WTC11 (cell line): Measurements from ENCODE around the gene WDR76. TPM values are rescaled to one million over a fixed set of nuclear protein-coding genes. Genes with fewer than 3 reads are reported as not detected.

ENCODE experiments used
- ATAC-seq: fragments of 200-7000 bp; cut with Tn5 transposase; 2 replicates; pipeline ENCODE4 v1.10.0; 2021; ENCODE audit warnings: mild to moderate bottlenecking, moderate library complexity
- CTCF ChIA-PET: fragments of 300-600 bp; sonication (Branson Sonifier 250); formaldehyde crosslinking; loops from one replicate; lab custom pipeline; 2021; ENCODE audit warnings: antibody characterized with exemption; lab: Charles Lee
- POLR2A ChIA-PET: fragments of 350-600 bp; sonication (Branson Sonifier 250); formaldehyde crosslinking; loops from one replicate; lab custom pipeline; 2021; ENCODE audit warnings: antibody characterized with exemption; lab: Charles Lee
- DNase-seq: peaks from one replicate; pipeline ENCODE4 v3.0.0; 2021; ENCODE audit warnings: low spot score
- H3K27ac Mint-ChIP-seq: 2 replicates; pipeline ENCODE4 v1.8.0; 2021; ENCODE audit warnings: mixed read lengths
- H3K27me3 Mint-ChIP-seq: 2 replicates; pipeline ENCODE4 v1.8.0; 2021; ENCODE audit warnings: low read depth, mild to moderate bottlenecking, moderate library complexity, mixed read lengths
- H3K36me3 Mint-ChIP-seq: 2 replicates; pipeline ENCODE4 v1.8.0; 2021; ENCODE audit warnings: mixed read lengths
- H3K4me1 Mint-ChIP-seq: 2 replicates; pipeline ENCODE4 v1.8.0; 2022; ENCODE audit warnings: mixed read lengths
- H3K4me3 Mint-ChIP-seq: 2 replicates; pipeline ENCODE4 v1.8.0; 2021; ENCODE audit warnings: mild to moderate bottlenecking, moderate library complexity, mixed read lengths
- H3K9me3 Mint-ChIP-seq: 2 replicates; pipeline ENCODE4 v1.8.0; 2021; ENCODE audit warnings: mixed read lengths
- ATF1 ChIP-seq: sonication (generic); formaldehyde crosslinking; IDR thresholded peaks from 2 replicates; pipeline ENCODE4 v1.8.1; 2023; ENCODE audit warnings: mild to moderate bottlenecking, moderate library complexity, missing genetic modification reagents
- CDX4 ChIP-seq: fragments of 250-450 bp; sonication (Bioruptor Pico); IDR thresholded peaks from 2 replicates; pipeline ENCODE4 v1.9.0; 2021; ENCODE audit warnings: moderate library complexity, mild to moderate bottlenecking, inconsistent platforms, borderline replicate concordance
- E2F4 ChIP-seq: sonication (generic); formaldehyde crosslinking; IDR thresholded peaks from 2 replicates; pipeline ENCODE4 v1.8.1; 2022; ENCODE audit warnings: low read depth, mild to moderate bottlenecking, moderate library complexity, missing genetic modification reagents, borderline replicate concordance
- FOXP4 ChIP-seq: sonication (generic); formaldehyde crosslinking; IDR thresholded peaks from 2 replicates; pipeline ENCODE4 v1.8.0; 2022; ENCODE audit warnings: mild to moderate bottlenecking, missing genetic modification reagents
- GTF2I ChIP-seq: fragments of 250-450 bp; sonication (Bioruptor Pico); conservative IDR thresholded peaks from 2 replicates; pipeline ENCODE4 v1.4.0; 2021; ENCODE audit warnings: mild to moderate bottlenecking
- JUN ChIP-seq: sonication (generic); formaldehyde crosslinking; IDR thresholded peaks from 2 replicates; pipeline ENCODE4 v1.8.0; 2023; ENCODE audit warnings: mild to moderate bottlenecking, missing genetic modification reagents
- MYBL2 ChIP-seq: sonication (generic); formaldehyde crosslinking; IDR thresholded peaks from 2 replicates; pipeline ENCODE4 v1.8.1; 2023; ENCODE audit warnings: mild to moderate bottlenecking, moderate library complexity, missing genetic modification reagents
- SMAD3 ChIP-seq: sonication (generic); formaldehyde crosslinking; IDR thresholded peaks from 2 replicates; pipeline ENCODE4 v1.8.0; 2022; ENCODE audit warnings: missing genetic modification reagents, mild to moderate bottlenecking, borderline replicate concordance
- SMAD4 ChIP-seq: sonication (generic); formaldehyde crosslinking; IDR thresholded peaks from 2 replicates; pipeline ENCODE4 v1.8.0; 2022; ENCODE audit warnings: mild to moderate bottlenecking, missing genetic modification reagents
- TP53 ChIP-seq: sonication (generic); formaldehyde crosslinking; IDR thresholded peaks from 2 replicates; pipeline ENCODE4 v1.8.1; 2023; ENCODE audit warnings: mild to moderate bottlenecking, missing genetic modification reagents
- ZNF121 ChIP-seq: sonication (generic); formaldehyde crosslinking; IDR thresholded peaks from 2 replicates; pipeline ENCODE4 v1.8.0; 2023; ENCODE audit warnings: missing genetic modification reagents
- ZNF263 ChIP-seq: sonication (generic); formaldehyde crosslinking; IDR thresholded peaks from 2 replicates; pipeline ENCODE4 v1.8.1; 2022; ENCODE audit warnings: low read depth, mild to moderate bottlenecking, moderate library complexity, missing genetic modification reagents
- ZNF317 ChIP-seq: sonication (generic); formaldehyde crosslinking; IDR thresholded peaks from 2 replicates; pipeline ENCODE4 v1.8.1; 2023; ENCODE audit warnings: low read depth, mild to moderate bottlenecking, moderate library complexity, missing genetic modification reagents, borderline replicate concordance
- ZNF396 ChIP-seq: fragments of 250-450 bp; sonication (Bioruptor Pico); IDR thresholded peaks from 2 replicates; pipeline ENCODE4 v1.8.0; 2021; ENCODE audit warnings: mild to moderate bottlenecking, moderate library complexity, borderline replicate concordance
- ZNF416 ChIP-seq: fragments of 250-450 bp; sonication (Bioruptor Pico); IDR thresholded peaks from 2 replicates; pipeline ENCODE4 v1.9.0; 2021; ENCODE audit warnings: mild to moderate bottlenecking, inconsistent platforms
- ZNF671 ChIP-seq: fragments of 250-450 bp; sonication (Bioruptor Pico); IDR thresholded peaks from 2 replicates; pipeline ENCODE4 v1.8.0; 2021; ENCODE audit warnings: mild to moderate bottlenecking
- total RNA-seq: library from RNA; stranded (reverse); gene quantifications from 3 replicates; pipeline ENCODE4 v1.2.3, GENCODE V29; 2021
- TF ChIP-seq, protein P1 (sequence below): sonication (generic); formaldehyde crosslinking; IDR thresholded peaks from 2 replicates; pipeline ENCODE4 v1.8.0; 2022; ENCODE audit warnings: mild to moderate bottlenecking, missing genetic modification reagents
- TF ChIP-seq, protein P2 (sequence below): sonication (generic); formaldehyde crosslinking; IDR thresholded peaks from 2 replicates; pipeline ENCODE4 v1.8.1; 2022; ENCODE audit warnings: mild to moderate bottlenecking, moderate library complexity, missing genetic modification reagents
- TF ChIP-seq, protein P3 (sequence below): sonication (generic); formaldehyde crosslinking; IDR thresholded peaks from 2 replicates; pipeline ENCODE4 v1.8.1; 2023; ENCODE audit warnings: mild to moderate bottlenecking, moderate library complexity, missing genetic modification reagents
- TF ChIP-seq, protein P4 (sequence below): fragments of 250-450 bp; sonication (Bioruptor Pico); IDR thresholded peaks from 2 replicates; pipeline ENCODE4 v1.9.0; 2021; ENCODE audit warnings: mild to moderate bottlenecking
- TF ChIP-seq, protein P5 (sequence below): sonication (generic); formaldehyde crosslinking; IDR thresholded peaks from 2 replicates; pipeline ENCODE4 v1.8.0; 2022; ENCODE audit warnings: mild to moderate bottlenecking, missing genetic modification reagents

WDR76 gene
- total RNA-seq, 1 experiment from 2014 or later: 16.2 TPM

DNA sequence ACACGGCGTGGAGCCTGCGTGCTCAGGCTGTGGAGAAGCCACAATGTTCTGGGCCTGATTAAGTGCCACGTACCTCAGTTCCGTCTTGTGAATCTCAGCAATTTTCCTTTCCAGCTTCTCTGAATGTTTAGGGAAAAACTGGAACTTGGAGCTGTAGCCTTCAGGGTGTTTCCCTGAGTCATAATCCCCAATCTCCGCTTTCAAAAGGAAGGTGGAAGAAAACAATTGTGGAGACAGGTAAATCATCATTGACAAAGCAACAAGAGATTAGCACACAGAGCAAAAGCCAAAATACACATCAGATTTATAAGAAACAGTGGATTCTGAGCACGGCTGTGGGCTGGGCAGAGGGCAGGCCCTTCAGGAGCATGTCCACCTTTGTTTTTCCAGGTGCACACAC lies 79.0 kb downstream of the WDR76 start:
- Mint-ChIP-seq H3K4me1 (peaks cover 17% of the 10 kb centered on the region), H3K27ac (peak overlapping the region; percentile 51; the same call in 1 of the 2 replicates), H3K9me3 (no peaks in the 10 kb centered on the region), H3K36me3 (peaks cover 20% of the 10 kb centered on the region), H3K27me3 (no peaks in the 10 kb centered on the region), H3K4me3 (no peak overlapping the region)
- no peak for DNase-seq
- no peak for ATAC-seq
- ChIA-PET CTCF (interaction anchor here (0.6 to 4.2 kb wide), 5 partner anchors 20 to 187 kb away, joined by 3 to 66 read pairs (median 5); no protein-coding TSS in a partner anchor), POLR2A (no interaction called here)
- TF ChIP-seq MYBL2 (CRISPR knock-in tag) (no peak), GTF2I (CRISPR knock-in tag) (no peak), TP53 (CRISPR knock-in tag) (no peak)
- TF ChIP-seq, protein P1, sequence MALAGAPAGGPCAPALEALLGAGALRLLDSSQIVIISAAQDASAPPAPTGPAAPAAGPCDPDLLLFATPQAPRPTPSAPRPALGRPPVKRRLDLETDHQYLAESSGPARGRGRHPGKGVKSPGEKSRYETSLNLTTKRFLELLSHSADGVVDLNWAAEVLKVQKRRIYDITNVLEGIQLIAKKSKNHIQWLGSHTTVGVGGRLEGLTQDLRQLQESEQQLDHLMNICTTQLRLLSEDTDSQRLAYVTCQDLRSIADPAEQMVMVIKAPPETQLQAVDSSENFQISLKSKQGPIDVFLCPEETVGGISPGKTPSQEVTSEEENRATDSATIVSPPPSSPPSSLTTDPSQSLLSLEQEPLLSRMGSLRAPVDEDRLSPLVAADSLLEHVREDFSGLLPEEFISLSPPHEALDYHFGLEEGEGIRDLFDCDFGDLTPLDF (CRISPR knock-in tag): no peak
- TF ChIP-seq, protein P2, sequence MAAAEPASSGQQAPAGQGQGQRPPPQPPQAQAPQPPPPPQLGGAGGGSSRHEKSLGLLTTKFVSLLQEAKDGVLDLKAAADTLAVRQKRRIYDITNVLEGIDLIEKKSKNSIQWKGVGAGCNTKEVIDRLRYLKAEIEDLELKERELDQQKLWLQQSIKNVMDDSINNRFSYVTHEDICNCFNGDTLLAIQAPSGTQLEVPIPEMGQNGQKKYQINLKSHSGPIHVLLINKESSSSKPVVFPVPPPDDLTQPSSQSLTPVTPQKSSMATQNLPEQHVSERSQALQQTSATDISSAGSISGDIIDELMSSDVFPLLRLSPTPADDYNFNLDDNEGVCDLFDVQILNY (CRISPR knock-in tag): no peak

DNA sequence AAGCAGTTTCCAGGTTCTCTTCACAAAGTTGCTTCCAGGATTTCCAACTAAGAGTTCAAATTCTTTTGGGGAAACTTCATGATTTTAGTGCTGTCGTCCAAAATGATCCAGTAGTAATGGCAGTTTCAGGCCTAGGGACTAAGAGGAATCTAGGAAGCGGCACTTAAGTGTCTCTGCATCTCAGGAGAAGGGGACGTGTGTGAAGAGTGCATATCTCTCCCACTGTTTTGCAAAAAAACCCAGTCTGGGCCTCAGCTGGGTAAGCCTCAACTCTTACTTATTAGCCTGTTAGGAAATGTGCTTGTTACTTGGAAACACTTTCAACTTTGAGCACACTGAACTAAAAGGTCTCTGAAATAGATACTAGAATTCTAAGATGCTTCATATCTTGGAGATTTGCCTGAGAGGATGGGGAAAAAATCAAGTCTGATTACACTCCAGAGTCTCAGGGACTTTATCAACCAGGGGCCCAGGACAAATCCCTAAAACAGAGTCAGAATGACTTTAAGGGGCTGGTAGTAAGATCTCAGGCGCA lies 81.8 kb downstream of the WDR76 start:
- ATAC-seq (no peak), DNase-seq (no peak)
- CTCF ChIA-PET: no interaction called here
- Mint-ChIP-seq H3K4me1 (peaks cover 4% of the 10 kb centered on the region), H3K36me3 (peaks cover 29% of the 10 kb centered on the region), H3K4me3 (no peak overlapping the region), H3K27ac (no peak overlapping the region), H3K9me3 (no peaks in the 10 kb centered on the region), H3K27me3 (no peaks in the 10 kb centered on the region)
- POLR2A ChIA-PET: no interaction called here
- TF ChIP-seq ATF1 (CRISPR knock-in tag) (no peak), ZNF317 (no peak), JUN (CRISPR knock-in tag) (no peak), ZNF121 (CRISPR knock-in tag) (no peak), SMAD4 (CRISPR knock-in tag) (no peak), ZNF671 (CRISPR knock-in tag) (no peak), E2F4 (no peak), ZNF396 (CRISPR knock-in tag) (no peak), ZNF263 (CRISPR knock-in tag) (no peak), FOXP4 (no peak), CDX4 (CRISPR knock-in tag) (no peak), SMAD3 (CRISPR knock-in tag) (no peak), ZNF416 (CRISPR knock-in tag) (no peak)
- TF ChIP-seq, protein P1 (CRISPR knock-in tag): no peak
- TF ChIP-seq, protein P3, sequence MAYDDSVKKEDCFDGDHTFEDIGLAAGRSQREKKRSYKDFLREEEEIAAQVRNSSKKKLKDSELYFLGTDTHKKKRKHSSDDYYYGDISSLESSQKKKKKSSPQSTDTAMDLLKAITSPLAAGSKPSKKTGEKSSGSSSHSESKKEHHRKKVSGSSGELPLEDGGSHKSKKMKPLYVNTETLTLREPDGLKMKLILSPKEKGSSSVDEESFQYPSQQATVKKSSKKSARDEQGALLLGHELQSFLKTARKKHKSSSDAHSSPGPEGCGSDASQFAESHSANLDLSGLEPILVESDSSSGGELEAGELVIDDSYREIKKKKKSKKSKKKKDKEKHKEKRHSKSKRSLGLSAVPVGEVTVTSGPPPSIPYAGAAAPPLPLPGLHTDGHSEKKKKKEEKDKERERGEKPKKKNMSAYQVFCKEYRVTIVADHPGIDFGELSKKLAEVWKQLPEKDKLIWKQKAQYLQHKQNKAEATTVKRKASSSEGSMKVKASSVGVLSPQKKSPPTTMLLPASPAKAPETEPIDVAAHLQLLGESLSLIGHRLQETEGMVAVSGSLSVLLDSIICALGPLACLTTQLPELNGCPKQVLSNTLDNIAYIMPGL: no peak
- TF ChIP-seq, protein P4, sequence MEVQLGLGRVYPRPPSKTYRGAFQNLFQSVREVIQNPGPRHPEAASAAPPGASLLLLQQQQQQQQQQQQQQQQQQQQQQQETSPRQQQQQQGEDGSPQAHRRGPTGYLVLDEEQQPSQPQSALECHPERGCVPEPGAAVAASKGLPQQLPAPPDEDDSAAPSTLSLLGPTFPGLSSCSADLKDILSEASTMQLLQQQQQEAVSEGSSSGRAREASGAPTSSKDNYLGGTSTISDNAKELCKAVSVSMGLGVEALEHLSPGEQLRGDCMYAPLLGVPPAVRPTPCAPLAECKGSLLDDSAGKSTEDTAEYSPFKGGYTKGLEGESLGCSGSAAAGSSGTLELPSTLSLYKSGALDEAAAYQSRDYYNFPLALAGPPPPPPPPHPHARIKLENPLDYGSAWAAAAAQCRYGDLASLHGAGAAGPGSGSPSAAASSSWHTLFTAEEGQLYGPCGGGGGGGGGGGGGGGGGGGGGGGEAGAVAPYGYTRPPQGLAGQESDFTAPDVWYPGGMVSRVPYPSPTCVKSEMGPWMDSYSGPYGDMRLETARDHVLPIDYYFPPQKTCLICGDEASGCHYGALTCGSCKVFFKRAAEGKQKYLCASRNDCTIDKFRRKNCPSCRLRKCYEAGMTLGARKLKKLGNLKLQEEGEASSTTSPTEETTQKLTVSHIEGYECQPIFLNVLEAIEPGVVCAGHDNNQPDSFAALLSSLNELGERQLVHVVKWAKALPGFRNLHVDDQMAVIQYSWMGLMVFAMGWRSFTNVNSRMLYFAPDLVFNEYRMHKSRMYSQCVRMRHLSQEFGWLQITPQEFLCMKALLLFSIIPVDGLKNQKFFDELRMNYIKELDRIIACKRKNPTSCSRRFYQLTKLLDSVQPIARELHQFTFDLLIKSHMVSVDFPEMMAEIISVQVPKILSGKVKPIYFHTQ (CRISPR knock-in tag): no peak
- TF ChIP-seq, protein P5, sequence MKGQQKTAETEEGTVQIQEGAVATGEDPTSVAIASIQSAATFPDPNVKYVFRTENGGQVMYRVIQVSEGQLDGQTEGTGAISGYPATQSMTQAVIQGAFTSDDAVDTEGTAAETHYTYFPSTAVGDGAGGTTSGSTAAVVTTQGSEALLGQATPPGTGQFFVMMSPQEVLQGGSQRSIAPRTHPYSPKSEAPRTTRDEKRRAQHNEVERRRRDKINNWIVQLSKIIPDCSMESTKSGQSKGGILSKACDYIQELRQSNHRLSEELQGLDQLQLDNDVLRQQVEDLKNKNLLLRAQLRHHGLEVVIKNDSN (CRISPR knock-in tag): no peak
